DOHH2 (cell line): ENCODE results near the gene TIAM2.

Experiments used
- H3F3A ChIP-seq: fragments of 200-600 bp; sonication (generic), shearing (Covaris generic); 2 replicates; pipeline ENCODE4 v1.6.0; 2016; ENCODE audit warnings: antibody characterized with exemption, mild to moderate bottlenecking; ENCODE audit not compliant: control insufficient read depth, insufficient read depth
- H3K27ac ChIP-seq: fragments of 200-600 bp; sonication (generic); 2 replicates; pipeline ENCODE4 v1.5.1; 2014; ENCODE audit warnings: low read depth, mild to moderate bottlenecking, low read length, moderate library complexity
- H3K27me3 ChIP-seq: fragments of 200-600 bp; sonication (generic); 2 replicates; pipeline ENCODE4 v1.6.1; 2014; ENCODE audit warnings: mild to moderate bottlenecking, low read length, mixed read lengths; ENCODE audit not compliant: control insufficient read depth
- H3K36me3 ChIP-seq: fragments of 200-600 bp; sonication (generic); 2 replicates; pipeline ENCODE4 v1.6.1; 2014; ENCODE audit warnings: mild to moderate bottlenecking, low read length, moderate library complexity, mixed read lengths; ENCODE audit not compliant: control insufficient read depth
- H3K4me1 ChIP-seq: fragments of 200-600 bp; sonication (generic); 2 replicates; pipeline ENCODE4 v1.6.1; 2014; ENCODE audit warnings: mild to moderate bottlenecking, low read length, mixed read lengths; ENCODE audit not compliant: control insufficient read depth
- H3K4me2 ChIP-seq: fragments of 200-600 bp; sonication (generic); 2 replicates; pipeline ENCODE4 v1.6.0; 2014; ENCODE audit warnings: mild to moderate bottlenecking, low read length, moderate library complexity
- H3K4me3 ChIP-seq: fragments of 200-600 bp; sonication (generic); 2 replicates; pipeline ENCODE4 v1.5.1; 2014; ENCODE audit warnings: mild to moderate bottlenecking, low read length, mixed read lengths
- H3K79me2 ChIP-seq: fragments of 200-600 bp; sonication (generic); 2 replicates; pipeline ENCODE4 v1.6.1; 2014; ENCODE audit warnings: mild to moderate bottlenecking, low read length, mixed read lengths; ENCODE audit not compliant: control insufficient read depth
- H3K9me2 ChIP-seq: fragments of 200-600 bp; sonication (generic); replicated peaks from 2 replicates; pipeline ENCODE4 v1.6.1; 2014; ENCODE audit warnings: mild to moderate bottlenecking, low read length, mixed read lengths; ENCODE audit not compliant: control insufficient read depth
- H3K9me3 ChIP-seq: fragments of 200-600 bp; sonication (generic); 2 replicates; pipeline ENCODE4 v1.6.1; 2014; ENCODE audit warnings: antibody characterized with exemption, low read length, mixed read lengths; ENCODE audit not compliant: control insufficient read depth, insufficient read depth
- H4K20me1 ChIP-seq: fragments of 200-600 bp; sonication (generic); 2 replicates; pipeline ENCODE4 v1.6.0; 2014; ENCODE audit warnings: low read depth, mild to moderate bottlenecking, antibody characterized with exemption, low read length, moderate library complexity; ENCODE audit not compliant: control insufficient read depth, insufficient read depth
- EZH2phosphoT487 ChIP-seq: fragments of 200-600 bp; sonication (generic); IDR thresholded peaks from 2 replicates; pipeline ENCODE4 v1.6.1; 2017; ENCODE audit warnings: borderline replicate concordance, mild to moderate bottlenecking, antibody characterized with exemption, low read length, moderate library complexity, mixed read lengths
- TF ChIP-seq, protein P1 (sequence below): fragments of 200-600 bp; sonication (generic); IDR thresholded peaks from one replicate; pipeline ENCODE4 v1.5.1; 2014; ENCODE audit warnings: antibody characterized with exemption, mild to moderate bottlenecking, low read depth, low read length; ENCODE audit not compliant: poor library complexity, severe bottlenecking

The TIAM2 gene

DNA sequence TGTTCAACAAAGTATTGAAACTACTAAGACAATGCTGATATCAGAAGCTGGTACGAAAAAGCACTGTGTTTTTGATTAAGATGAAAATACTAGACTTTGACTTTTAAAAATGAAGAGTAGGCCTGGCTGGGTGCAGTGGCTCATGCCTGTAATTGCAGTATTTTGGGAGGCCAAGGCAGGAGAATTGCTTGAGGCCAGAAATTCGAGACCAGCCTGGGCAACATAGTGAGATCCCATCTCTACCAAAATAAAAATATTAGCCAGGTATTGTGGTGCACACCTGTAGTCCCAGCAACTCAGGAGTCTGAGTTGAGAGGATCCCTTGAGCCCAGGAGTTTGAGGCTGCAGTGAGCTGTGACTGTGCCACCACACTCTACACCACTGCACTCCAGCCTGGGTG is 43.4 kb downstream of the TIAM2 start:
- H3K4me2 ChIP-seq: no peak overlapping the region
- H3F3A ChIP-seq: no peaks in the 10 kb centered on the region
- no peaks in the 10 kb centered on the region for H3K79me2 ChIP-seq
- no peak for TF ChIP-seq EZH2phosphoT487
- TF ChIP-seq, protein P1, sequence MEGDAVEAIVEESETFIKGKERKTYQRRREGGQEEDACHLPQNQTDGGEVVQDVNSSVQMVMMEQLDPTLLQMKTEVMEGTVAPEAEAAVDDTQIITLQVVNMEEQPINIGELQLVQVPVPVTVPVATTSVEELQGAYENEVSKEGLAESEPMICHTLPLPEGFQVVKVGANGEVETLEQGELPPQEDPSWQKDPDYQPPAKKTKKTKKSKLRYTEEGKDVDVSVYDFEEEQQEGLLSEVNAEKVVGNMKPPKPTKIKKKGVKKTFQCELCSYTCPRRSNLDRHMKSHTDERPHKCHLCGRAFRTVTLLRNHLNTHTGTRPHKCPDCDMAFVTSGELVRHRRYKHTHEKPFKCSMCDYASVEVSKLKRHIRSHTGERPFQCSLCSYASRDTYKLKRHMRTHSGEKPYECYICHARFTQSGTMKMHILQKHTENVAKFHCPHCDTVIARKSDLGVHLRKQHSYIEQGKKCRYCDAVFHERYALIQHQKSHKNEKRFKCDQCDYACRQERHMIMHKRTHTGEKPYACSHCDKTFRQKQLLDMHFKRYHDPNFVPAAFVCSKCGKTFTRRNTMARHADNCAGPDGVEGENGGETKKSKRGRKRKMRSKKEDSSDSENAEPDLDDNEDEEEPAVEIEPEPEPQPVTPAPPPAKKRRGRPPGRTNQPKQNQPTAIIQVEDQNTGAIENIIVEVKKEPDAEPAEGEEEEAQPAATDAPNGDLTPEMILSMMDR: no peak
- no peaks in the 10 kb centered on the region for H3K4me1 ChIP-seq
- H3K4me3 ChIP-seq: no peak overlapping the region
- H3K36me3 ChIP-seq: no peaks in the 10 kb centered on the region
- no peaks in the 10 kb centered on the region for H3K9me2 ChIP-seq
- H3K9me3 ChIP-seq: no peaks in the 10 kb centered on the region
- H3K27me3 ChIP-seq: peaks cover 2% of the 10 kb centered on the region; the same call in 1 of the 2 replicates
- H3K27ac ChIP-seq: no peak overlapping the region
- no peaks in the 10 kb centered on the region for H4K20me1 ChIP-seq

DNA sequence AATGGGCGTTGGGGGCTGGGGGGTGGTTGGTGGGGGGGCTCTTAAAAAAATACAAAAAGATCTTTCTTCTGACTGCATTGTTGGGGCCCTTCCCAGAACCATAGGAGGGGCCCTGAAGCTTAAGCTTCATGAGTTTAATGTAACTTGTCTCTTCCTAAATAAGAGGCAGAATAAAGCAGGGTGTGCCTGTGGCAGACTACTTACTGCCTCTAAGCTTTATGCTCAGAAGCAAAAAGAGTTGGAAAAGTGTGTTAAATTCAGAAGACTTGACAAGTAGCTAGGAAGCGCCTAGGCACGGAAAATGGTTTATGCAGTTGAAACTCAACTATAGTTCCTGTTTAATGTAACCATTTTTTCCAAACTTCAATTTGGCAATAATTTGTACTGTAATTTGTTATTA is 44.5 kb downstream of the TIAM2 start:
- H4K20me1 ChIP-seq: no peaks in the 10 kb centered on the region
- TF ChIP-seq, protein P1: no peak
- no peak for TF ChIP-seq EZH2phosphoT487
- no peaks in the 10 kb centered on the region for H3K79me2 ChIP-seq
- H3K36me3 ChIP-seq: no peaks in the 10 kb centered on the region
- H3K4me3 ChIP-seq: no peak overlapping the region
- H3F3A ChIP-seq: no peaks in the 10 kb centered on the region
- no peak overlapping the region for H3K27ac ChIP-seq
- peaks cover 2% of the 10 kb centered on the region; the same call in 1 of the 2 replicates for H3K27me3 ChIP-seq
- no peaks in the 10 kb centered on the region for H3K9me2 ChIP-seq
- no peaks in the 10 kb centered on the region for H3K9me3 ChIP-seq
- no peak overlapping the region for H3K4me2 ChIP-seq
- no peaks in the 10 kb centered on the region for H3K4me1 ChIP-seq

DNA sequence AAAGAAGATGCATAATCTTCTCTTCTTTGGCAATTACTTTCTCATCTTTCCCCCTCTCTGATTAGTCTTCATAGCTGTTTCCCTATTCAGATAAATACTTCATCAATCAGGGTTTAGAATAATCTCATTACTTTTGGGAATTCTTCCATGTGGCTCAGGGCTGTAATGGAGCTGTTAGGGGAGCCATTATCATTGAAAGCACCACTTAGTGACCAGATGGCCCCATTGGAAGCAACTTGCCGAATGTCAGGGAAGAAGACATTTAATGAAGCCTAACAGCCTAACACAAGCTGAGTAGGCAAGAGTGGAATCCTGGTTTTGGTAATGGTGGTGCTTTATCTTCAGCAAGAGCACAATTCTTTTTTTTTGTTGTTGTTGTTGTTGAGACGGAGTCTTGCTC is 45.0 kb downstream of the TIAM2 start:
- H4K20me1 ChIP-seq: no peaks in the 10 kb centered on the region
- peaks cover 2% of the 10 kb centered on the region; the same call in 1 of the 2 replicates for H3K27me3 ChIP-seq
- H3F3A ChIP-seq: no peaks in the 10 kb centered on the region

DNA sequence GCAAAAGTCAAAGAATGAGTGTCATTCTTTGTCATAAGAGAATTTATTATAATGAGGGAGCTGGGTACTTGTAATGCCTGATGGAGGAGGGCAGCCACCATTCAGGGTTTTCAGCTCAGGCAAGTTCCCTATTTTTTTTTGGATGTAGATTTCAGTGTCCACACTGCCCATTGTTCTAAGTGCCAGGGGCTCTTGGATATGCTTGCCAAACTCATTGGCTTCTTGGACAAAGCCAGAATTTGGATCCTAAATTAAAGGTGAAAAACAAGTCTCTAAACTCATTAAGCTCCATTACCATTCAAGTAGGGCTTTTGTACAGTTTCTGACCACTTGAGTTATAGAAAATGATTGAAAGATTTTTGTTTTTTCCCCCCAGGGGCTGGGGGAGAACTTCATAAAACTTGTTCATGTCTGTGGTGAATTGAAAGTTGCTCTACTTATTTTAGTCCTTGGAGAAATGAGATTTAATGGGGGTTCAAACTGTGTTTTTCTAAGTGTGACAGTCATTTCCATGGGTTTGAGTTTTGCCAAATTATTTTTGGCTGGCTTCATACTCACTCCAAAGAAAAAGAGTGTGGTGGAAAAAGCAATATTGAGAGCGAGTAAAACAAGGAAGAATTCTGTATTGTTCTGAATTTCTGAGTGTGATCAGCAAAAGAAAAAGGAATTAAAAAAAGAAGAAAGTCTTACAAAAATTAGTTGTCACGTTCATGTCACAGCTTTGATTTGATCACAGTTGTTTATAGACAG is 46.0 kb downstream of the TIAM2 start:
- Histone ChIP-seq H3K4me2 (no peak overlapping the region), H3F3A (no peaks in the 10 kb centered on the region), H3K4me1 (no peaks in the 10 kb centered on the region), H3K36me3 (no peaks in the 10 kb centered on the region), H3K79me2 (no peaks in the 10 kb centered on the region), H3K9me3 (no peaks in the 10 kb centered on the region), H4K20me1 (no peaks in the 10 kb centered on the region), H3K27me3 (peaks cover 2% of the 10 kb centered on the region; the same call in 1 of the 2 replicates), H3K9me2 (no peaks in the 10 kb centered on the region), H3K27ac (no peak overlapping the region), H3K4me3 (no peak overlapping the region)
- no peak for TF ChIP-seq EZH2phosphoT487
- TF ChIP-seq, protein P1: no peak

More for the DNA sequence above, 45.0 kb downstream of the TIAM2 start:
- Histone ChIP-seq H3K27ac (no peak overlapping the region), H3K4me1 (no peaks in the 10 kb centered on the region), H3K9me2 (no peaks in the 10 kb centered on the region), H3K4me3 (no peak overlapping the region), H3K9me3 (no peaks in the 10 kb centered on the region), H3K4me2 (no peak overlapping the region), H3K79me2 (no peaks in the 10 kb centered on the region), H3K36me3 (no peaks in the 10 kb centered on the region)
- TF ChIP-seq EZH2phosphoT487: no peak
